Measurements from ENCODE around the gene MALRD1. TPM values are rescaled to one million over a fixed set of nuclear protein-coding genes. Genes with fewer than 3 reads are reported as not detected.

MALRD1 gene
- total RNA-seq, 1 experiment from 2014 or later: 0.50 TPM

DNA sequence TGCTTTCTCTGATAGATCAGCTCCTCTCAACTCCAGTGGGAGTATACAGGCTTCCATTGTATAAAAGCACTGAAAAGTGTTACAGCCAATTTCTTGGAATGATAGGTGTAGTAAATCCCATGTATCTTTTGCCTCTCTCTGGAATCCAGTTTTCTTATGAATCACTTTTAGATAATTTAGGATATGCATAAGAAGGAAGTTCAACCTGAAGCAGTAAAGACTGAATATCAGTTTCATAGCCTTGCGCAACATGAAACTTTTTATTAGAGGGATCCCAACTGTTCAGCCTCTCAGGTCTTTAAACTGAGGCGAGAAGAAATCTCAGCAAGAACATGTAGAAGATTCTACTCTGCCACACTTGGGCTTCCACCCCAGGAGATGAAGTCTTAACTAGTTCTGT, 280.0 kb downstream of the MALRD1 start:
- no peak overlapping the region for H3K4me3 Mint-ChIP-seq
- DNase-seq (ENCODE audit: low spot score) (no peak), ATAC-seq (no peak)
- H3K9me3 Mint-ChIP-seq: no peaks in the 10 kb centered on the region
- ChIA-PET CTCF (no interaction called here), POLR2A (no interaction called here)
- no peak overlapping the region for H3K27ac Mint-ChIP-seq
- no peaks in the 10 kb centered on the region for H3K27me3 Mint-ChIP-seq (ENCODE audit: low read depth)
- H3K4me1 Mint-ChIP-seq: no peaks in the 10 kb centered on the region
- TF ChIP-seq ZNF416 (CRISPR knock-in tag; IDR thresholded peaks at IDR 0.05) (no peak), CREM (CRISPR knock-in tag; IDR thresholded peaks at IDR 0.05) (no peak), ZNF423 (CRISPR knock-in tag; IDR thresholded peaks at IDR 0.05) (no peak), TEAD1 (CRISPR knock-in tag; IDR thresholded peaks at IDR 0.05) (no peak), RORB (CRISPR knock-in tag; IDR thresholded peaks at IDR 0.05) (no peak), TCF7 (CRISPR knock-in tag; IDR thresholded peaks at IDR 0.05; ENCODE audit: low read depth) (no peak), NR3C1 (CRISPR knock-in tag; conservative IDR thresholded peaks at IDR 0.05; ENCODE audit: low read depth) (no peak), ZNF396 (CRISPR knock-in tag; IDR thresholded peaks at IDR 0.05; ENCODE audit: borderline replicate concordance) (no peak), CREB1 (CRISPR knock-in tag; IDR thresholded peaks at IDR 0.05) (no peak), ESRRA (CRISPR knock-in tag; IDR thresholded peaks at IDR 0.05; ENCODE audit: borderline replicate concordance) (no peak), CBFB (CRISPR knock-in tag; IDR thresholded peaks at IDR 0.05; ENCODE audit: low read depth) (no peak), ELF4 (CRISPR knock-in tag; IDR thresholded peaks at IDR 0.05; ENCODE audit: low read depth) (no peak), SMAD4 (CRISPR knock-in tag; IDR thresholded peaks at IDR 0.05) (no peak)
- TF ChIP-seq, protein P1, sequence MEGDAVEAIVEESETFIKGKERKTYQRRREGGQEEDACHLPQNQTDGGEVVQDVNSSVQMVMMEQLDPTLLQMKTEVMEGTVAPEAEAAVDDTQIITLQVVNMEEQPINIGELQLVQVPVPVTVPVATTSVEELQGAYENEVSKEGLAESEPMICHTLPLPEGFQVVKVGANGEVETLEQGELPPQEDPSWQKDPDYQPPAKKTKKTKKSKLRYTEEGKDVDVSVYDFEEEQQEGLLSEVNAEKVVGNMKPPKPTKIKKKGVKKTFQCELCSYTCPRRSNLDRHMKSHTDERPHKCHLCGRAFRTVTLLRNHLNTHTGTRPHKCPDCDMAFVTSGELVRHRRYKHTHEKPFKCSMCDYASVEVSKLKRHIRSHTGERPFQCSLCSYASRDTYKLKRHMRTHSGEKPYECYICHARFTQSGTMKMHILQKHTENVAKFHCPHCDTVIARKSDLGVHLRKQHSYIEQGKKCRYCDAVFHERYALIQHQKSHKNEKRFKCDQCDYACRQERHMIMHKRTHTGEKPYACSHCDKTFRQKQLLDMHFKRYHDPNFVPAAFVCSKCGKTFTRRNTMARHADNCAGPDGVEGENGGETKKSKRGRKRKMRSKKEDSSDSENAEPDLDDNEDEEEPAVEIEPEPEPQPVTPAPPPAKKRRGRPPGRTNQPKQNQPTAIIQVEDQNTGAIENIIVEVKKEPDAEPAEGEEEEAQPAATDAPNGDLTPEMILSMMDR (IDR thresholded peaks at IDR 0.05): no peak
- TF ChIP-seq, protein P2, sequence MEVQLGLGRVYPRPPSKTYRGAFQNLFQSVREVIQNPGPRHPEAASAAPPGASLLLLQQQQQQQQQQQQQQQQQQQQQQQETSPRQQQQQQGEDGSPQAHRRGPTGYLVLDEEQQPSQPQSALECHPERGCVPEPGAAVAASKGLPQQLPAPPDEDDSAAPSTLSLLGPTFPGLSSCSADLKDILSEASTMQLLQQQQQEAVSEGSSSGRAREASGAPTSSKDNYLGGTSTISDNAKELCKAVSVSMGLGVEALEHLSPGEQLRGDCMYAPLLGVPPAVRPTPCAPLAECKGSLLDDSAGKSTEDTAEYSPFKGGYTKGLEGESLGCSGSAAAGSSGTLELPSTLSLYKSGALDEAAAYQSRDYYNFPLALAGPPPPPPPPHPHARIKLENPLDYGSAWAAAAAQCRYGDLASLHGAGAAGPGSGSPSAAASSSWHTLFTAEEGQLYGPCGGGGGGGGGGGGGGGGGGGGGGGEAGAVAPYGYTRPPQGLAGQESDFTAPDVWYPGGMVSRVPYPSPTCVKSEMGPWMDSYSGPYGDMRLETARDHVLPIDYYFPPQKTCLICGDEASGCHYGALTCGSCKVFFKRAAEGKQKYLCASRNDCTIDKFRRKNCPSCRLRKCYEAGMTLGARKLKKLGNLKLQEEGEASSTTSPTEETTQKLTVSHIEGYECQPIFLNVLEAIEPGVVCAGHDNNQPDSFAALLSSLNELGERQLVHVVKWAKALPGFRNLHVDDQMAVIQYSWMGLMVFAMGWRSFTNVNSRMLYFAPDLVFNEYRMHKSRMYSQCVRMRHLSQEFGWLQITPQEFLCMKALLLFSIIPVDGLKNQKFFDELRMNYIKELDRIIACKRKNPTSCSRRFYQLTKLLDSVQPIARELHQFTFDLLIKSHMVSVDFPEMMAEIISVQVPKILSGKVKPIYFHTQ (CRISPR knock-in tag; IDR thresholded peaks at IDR 0.05): no peak
- TF ChIP-seq, protein P3, sequence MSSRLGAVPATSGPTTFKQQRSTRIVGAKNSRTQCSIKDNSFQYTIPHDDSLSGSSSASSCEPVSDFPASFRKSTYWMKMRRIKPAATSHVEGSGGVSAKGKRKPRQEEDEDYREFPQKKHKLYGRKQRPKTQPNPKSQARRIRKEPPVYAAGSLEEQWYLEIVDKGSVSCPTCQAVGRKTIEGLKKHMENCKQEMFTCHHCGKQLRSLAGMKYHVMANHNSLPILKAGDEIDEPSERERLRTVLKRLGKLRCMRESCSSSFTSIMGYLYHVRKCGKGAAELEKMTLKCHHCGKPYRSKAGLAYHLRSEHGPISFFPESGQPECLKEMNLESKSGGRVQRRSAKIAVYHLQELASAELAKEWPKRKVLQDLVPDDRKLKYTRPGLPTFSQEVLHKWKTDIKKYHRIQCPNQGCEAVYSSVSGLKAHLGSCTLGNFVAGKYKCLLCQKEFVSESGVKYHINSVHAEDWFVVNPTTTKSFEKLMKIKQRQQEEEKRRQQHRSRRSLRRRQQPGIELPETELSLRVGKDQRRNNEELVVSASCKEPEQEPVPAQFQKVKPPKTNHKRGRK (CRISPR knock-in tag; IDR thresholded peaks at IDR 0.05; ENCODE audit: borderline replicate concordance): no peak
- TF ChIP-seq, protein P4, sequence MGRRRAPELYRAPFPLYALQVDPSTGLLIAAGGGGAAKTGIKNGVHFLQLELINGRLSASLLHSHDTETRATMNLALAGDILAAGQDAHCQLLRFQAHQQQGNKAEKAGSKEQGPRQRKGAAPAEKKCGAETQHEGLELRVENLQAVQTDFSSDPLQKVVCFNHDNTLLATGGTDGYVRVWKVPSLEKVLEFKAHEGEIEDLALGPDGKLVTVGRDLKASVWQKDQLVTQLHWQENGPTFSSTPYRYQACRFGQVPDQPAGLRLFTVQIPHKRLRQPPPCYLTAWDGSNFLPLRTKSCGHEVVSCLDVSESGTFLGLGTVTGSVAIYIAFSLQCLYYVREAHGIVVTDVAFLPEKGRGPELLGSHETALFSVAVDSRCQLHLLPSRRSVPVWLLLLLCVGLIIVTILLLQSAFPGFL (CRISPR knock-in tag; IDR thresholded peaks at IDR 0.05; ENCODE audit: borderline replicate concordance): no peak
- TF ChIP-seq, protein P5, sequence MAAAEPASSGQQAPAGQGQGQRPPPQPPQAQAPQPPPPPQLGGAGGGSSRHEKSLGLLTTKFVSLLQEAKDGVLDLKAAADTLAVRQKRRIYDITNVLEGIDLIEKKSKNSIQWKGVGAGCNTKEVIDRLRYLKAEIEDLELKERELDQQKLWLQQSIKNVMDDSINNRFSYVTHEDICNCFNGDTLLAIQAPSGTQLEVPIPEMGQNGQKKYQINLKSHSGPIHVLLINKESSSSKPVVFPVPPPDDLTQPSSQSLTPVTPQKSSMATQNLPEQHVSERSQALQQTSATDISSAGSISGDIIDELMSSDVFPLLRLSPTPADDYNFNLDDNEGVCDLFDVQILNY (CRISPR knock-in tag; IDR thresholded peaks at IDR 0.05): no peak
- TF ChIP-seq, protein P6, sequence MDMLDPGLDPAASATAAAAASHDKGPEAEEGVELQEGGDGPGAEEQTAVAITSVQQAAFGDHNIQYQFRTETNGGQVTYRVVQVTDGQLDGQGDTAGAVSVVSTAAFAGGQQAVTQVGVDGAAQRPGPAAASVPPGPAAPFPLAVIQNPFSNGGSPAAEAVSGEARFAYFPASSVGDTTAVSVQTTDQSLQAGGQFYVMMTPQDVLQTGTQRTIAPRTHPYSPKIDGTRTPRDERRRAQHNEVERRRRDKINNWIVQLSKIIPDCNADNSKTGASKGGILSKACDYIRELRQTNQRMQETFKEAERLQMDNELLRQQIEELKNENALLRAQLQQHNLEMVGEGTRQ (CRISPR knock-in tag; IDR thresholded peaks at IDR 0.05): no peak
- TF ChIP-seq, protein P7, sequence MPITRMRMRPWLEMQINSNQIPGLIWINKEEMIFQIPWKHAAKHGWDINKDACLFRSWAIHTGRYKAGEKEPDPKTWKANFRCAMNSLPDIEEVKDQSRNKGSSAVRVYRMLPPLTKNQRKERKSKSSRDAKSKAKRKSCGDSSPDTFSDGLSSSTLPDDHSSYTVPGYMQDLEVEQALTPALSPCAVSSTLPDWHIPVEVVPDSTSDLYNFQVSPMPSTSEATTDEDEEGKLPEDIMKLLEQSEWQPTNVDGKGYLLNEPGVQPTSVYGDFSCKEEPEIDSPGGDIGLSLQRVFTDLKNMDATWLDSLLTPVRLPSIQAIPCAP (CRISPR knock-in tag; IDR thresholded peaks at IDR 0.05): no peak
- H3K36me3 Mint-ChIP-seq: no peaks in the 10 kb centered on the region
